HFFc6 (cell line): Measurements from ENCODE around the gene CWC22. TPM values are rescaled to one million over a fixed set of nuclear protein-coding genes. Genes with fewer than 3 reads are reported as not detected.
"Not testable (repeated sequence)": the region's sequence is repeated elsewhere in the genome, so short reads cannot be mapped to it uniquely, and the experiment has no call there.

Experiments used
- DNase-seq: peaks from one replicate; pipeline ENCODE4 v3.0.0-alpha.2; 2018
- H3K27ac Mint-ChIP-seq: 2 replicates; pipeline ENCODE4 v1.8.0; 2020; ENCODE audit warnings: mild to moderate bottlenecking, mixed read lengths
- H3K27me3 Mint-ChIP-seq: 2 replicates; pipeline ENCODE4 v1.8.0; 2021; ENCODE audit warnings: mild to moderate bottlenecking, moderate library complexity, mixed read lengths; ENCODE audit not compliant: insufficient read depth
- H3K36me3 Mint-ChIP-seq: 2 replicates; pipeline ENCODE4 v1.8.0; 2021; ENCODE audit warnings: low read depth, mixed read lengths
- H3K4me1 Mint-ChIP-seq: 2 replicates; pipeline ENCODE4 v1.8.0; 2020; ENCODE audit warnings: low read depth, mixed read lengths
- H3K4me3 Mint-ChIP-seq: 2 replicates; pipeline ENCODE4 v1.8.0; 2020; ENCODE audit warnings: mild to moderate bottlenecking, moderate library complexity, mixed read lengths
- H3K9me3 Mint-ChIP-seq: 2 replicates; pipeline ENCODE4 v1.8.0; 2020; ENCODE audit warnings: mild to moderate bottlenecking, mixed read lengths
- CTCF ChIP-seq: fragments of 200-600 bp; sonication (generic); IDR thresholded peaks from 2 replicates; pipeline ENCODE4 v1.5.0; 2021; ENCODE audit warnings: antibody characterized with exemption, mild to moderate bottlenecking
- total RNA-seq, 6 experiments: library from RNA; stranded (reverse); fragmentation: NEBNext Ultra II Directional; extraction: Animal tissue kit (Norgen Biotek cat#: 25700); gene quantifications; 2 replicates in 1 of 6; 3 replicates in 5 of 6; pipeline ENCODE4 v1.2.3, GENCODE V29; 2021

CWC22 gene
- total RNA-seq, 6 experiments from 2014 or later, result 15.5 to 19.2 (median 16.8) TPM

GRCh38 chr2:179963626-179964025 is 43.5 kb downstream of the CWC22 start:
- Mint-ChIP-seq H3K36me3 (peaks cover 22% of the 10 kb centered on the region), H3K27me3 (no peaks in the 10 kb centered on the region; the same call in 1 of the 2 replicates), H3K4me3 (peak overlapping the region; percentile 45; the same call in 1 of the 2 replicates), H3K9me3 (no peaks in the 10 kb centered on the region), H3K27ac (peak overlapping the region; percentile 84), H3K4me1 (peaks cover 35% of the 10 kb centered on the region)
- TF ChIP-seq CTCF, result no peak
- peak; percentile 36 for DNase-seq

- not testable (repeated sequence) for H3K9me3 Mint-ChIP-seq, H3K27ac Mint-ChIP-seq, H3K4me1 Mint-ChIP-seq, H3K4me3 Mint-ChIP-seq, H3K27me3 Mint-ChIP-seq
- peak; percentile 36 for DNase-seq
- H3K36me3 Mint-ChIP-seq, result peaks cover 12% of the 10 kb centered on the region
Observed at GRCh38 chr2:179958251-179958650, 48.8 kb downstream of the CWC22 start.

- H3K27ac Mint-ChIP-seq, result no peak overlapping the region
- H3K4me1 Mint-ChIP-seq, result peaks cover 6% of the 10 kb centered on the region; the same call in 1 of the 2 replicates
- peaks cover 2% of the 10 kb centered on the region for H3K27me3 Mint-ChIP-seq
- no peak overlapping the region for H3K4me3 Mint-ChIP-seq
- no peak for DNase-seq
- no peaks in the 10 kb centered on the region for H3K9me3 Mint-ChIP-seq
- TF ChIP-seq CTCF, result no peak
- peaks cover 27% of the 10 kb centered on the region for H3K36me3 Mint-ChIP-seq
Observed at GRCh38 chr2:179954026-179954425, 53.1 kb downstream of the CWC22 start.

- no peak for DNase-seq
- H3K9me3 Mint-ChIP-seq, result no peaks in the 10 kb centered on the region
- H3K27me3 Mint-ChIP-seq, result peaks cover 2% of the 10 kb centered on the region
- H3K27ac Mint-ChIP-seq, result no peak overlapping the region
- peaks cover 27% of the 10 kb centered on the region for H3K36me3 Mint-ChIP-seq
- TF ChIP-seq CTCF, result no peak
- peaks cover 3% of the 10 kb centered on the region; the same call in 1 of the 2 replicates for H3K4me1 Mint-ChIP-seq
- H3K4me3 Mint-ChIP-seq, result no peak overlapping the region
Observed at GRCh38 chr2:179953359-179953758, 53.7 kb downstream of the CWC22 start.

GRCh38 chr2:179952658-179953057 is 54.4 kb downstream of the CWC22 start:
- no peaks in the 10 kb centered on the region for H3K4me1 Mint-ChIP-seq
- no peaks in the 10 kb centered on the region for H3K9me3 Mint-ChIP-seq
- no peak for DNase-seq
- no peak for TF ChIP-seq CTCF
- no peaks in the 10 kb centered on the region for H3K27me3 Mint-ChIP-seq
- H3K36me3 Mint-ChIP-seq, result peaks cover 23% of the 10 kb centered on the region
- H3K4me3 Mint-ChIP-seq, result no peak overlapping the region
- H3K27ac Mint-ChIP-seq, result no peak overlapping the region

- no peak for DNase-seq
- Mint-ChIP-seq H3K4me3 (no peak overlapping the region), H3K9me3 (no peaks in the 10 kb centered on the region), H3K27me3 (no peaks in the 10 kb centered on the region), H3K36me3 (peaks cover 23% of the 10 kb centered on the region), H3K4me1 (no peaks in the 10 kb centered on the region), H3K27ac (no peak overlapping the region)
- TF ChIP-seq CTCF, result no peak
Observed at GRCh38 chr2:179951680-179952079, 55.4 kb downstream of the CWC22 start.
